Kidney epithelial cell (primary cell): ENCODE data around the gene CLDN19. TPM values are rescaled to one million over a fixed set of nuclear protein-coding genes. Genes with fewer than 3 reads are reported as not detected.

ENCODE experiments used
- DNase-seq: peaks from one replicate; pipeline ENCODE4 v3.0.0-alpha.2; 2010; ENCODE audit warnings: low read depth
- H3K27me3 ChIP-seq: 2 replicates; pipeline ENCODE4 v1.6.0; 2011; ENCODE audit warnings: low read length; ENCODE audit not compliant: control insufficient read depth, insufficient read depth
- H3K36me3 ChIP-seq: 2 replicates; pipeline ENCODE4 v1.5.1; 2011; ENCODE audit warnings: low read length; ENCODE audit not compliant: control insufficient read depth, insufficient read depth
- H3K4me3 ChIP-seq: 2 replicates; pipeline ENCODE4 v1.5.1; 2011; ENCODE audit warnings: low read depth, mild to moderate bottlenecking, control low read depth, low read length
- CTCF ChIP-seq: IDR thresholded peaks from 2 replicates; pipeline ENCODE4 v1.5.1; 2011; ENCODE audit warnings: mild to moderate bottlenecking, moderate library complexity, low read length, control low read depth, inconsistent platforms; ENCODE audit not compliant: insufficient read depth, poor library complexity, severe bottlenecking
- total RNA-seq: library from RNA; depleted of rRNA; stranded (reverse); fragments of >200 nt; gene quantifications from 2 replicates; pipeline ENCODE4 v1.2.3, GENCODE V29; 2015

Gene CLDN19
- total RNA-seq, 1 donor from 2014 or later: 0.08 TPM

- no peak for TF ChIP-seq CTCF
- H3K36me3 ChIP-seq: peaks cover 2% of the 10 kb centered on the region
- no peaks in the 10 kb centered on the region for H3K27me3 ChIP-seq
- DNase-seq: no peak
- H3K4me3 ChIP-seq: no peak overlapping the region
These were observed 5.8 kb upstream of the CLDN19 start for GRCh38 chr1:42745851-42746250.

GRCh38 chr1:42744148-42744413 is 4.0 kb upstream of the CLDN19 start:
- no peak for DNase-seq
- H3K36me3 ChIP-seq: peaks cover 2% of the 10 kb centered on the region
- H3K4me3 ChIP-seq: no peak overlapping the region
- peaks cover 6% of the 10 kb centered on the region for H3K27me3 ChIP-seq
- TF ChIP-seq CTCF: no peak

- Histone ChIP-seq H3K4me3 (no peak overlapping the region), H3K36me3 (peaks cover 2% of the 10 kb centered on the region), H3K27me3 (peaks cover 8% of the 10 kb centered on the region)
- TF ChIP-seq CTCF: no peak
- DNase-seq: no peak
These were observed 3.5 kb upstream of the CLDN19 start for GRCh38 chr1:42743317-42744147.

GRCh38 chr1:42742617-42743316 is 2.7 kb upstream of the CLDN19 start:
- H3K36me3 ChIP-seq: peaks cover 2% of the 10 kb centered on the region
- no peak overlapping the region for H3K4me3 ChIP-seq
- peaks cover 8% of the 10 kb centered on the region for H3K27me3 ChIP-seq
- no peak for TF ChIP-seq CTCF
- no peak for DNase-seq

GRCh38 chr1:42742141-42742540 is 2.1 kb upstream of the CLDN19 start:
- no peak for TF ChIP-seq CTCF
- no peak for DNase-seq
- Histone ChIP-seq H3K27me3 (peaks cover 8% of the 10 kb centered on the region), H3K4me3 (no peak overlapping the region), H3K36me3 (peaks cover 2% of the 10 kb centered on the region)
